ENCODE results near the gene RAC2. TPM values are rescaled to one million over a fixed set of nuclear protein-coding genes. Genes with fewer than 3 reads are reported as not detected.

RAC2 gene
- total and polyA plus RNA-seq, 9 of the 15 experiments (the other 6 are each of a cell fraction or from before 2014, with no cell fraction given) = 22.7 to 103 (median 43.3) TPM

GRCh38 chr22:37273846-37274225, 29.8 kb upstream of the RAC2 start (continued):
- no peak for TF ChIP-seq ATF3 (IDR thresholded peaks at IDR 0.05)
- TF ChIP-seq ATF3 (CRISPR knock-in tag; conservative IDR thresholded peaks at IDR 0.05) = no peak
- no peak for TF ChIP-seq RBM17 (IDR thresholded peaks at IDR 0.05; ENCODE audit: borderline replicate concordance, low read depth, low read length)
- TF ChIP-seq ZNF583 (CRISPR knock-in tag; IDR thresholded peaks at IDR 0.05) = no peak
- TF ChIP-seq ZBTB1 (CRISPR knock-in tag; IDR thresholded peaks at IDR 0.05; ENCODE audit: borderline replicate concordance, low read depth) = no peak
- TF ChIP-seq TOE1 (IDR thresholded peaks at IDR 0.05; ENCODE audit: borderline replicate concordance) = 0 out of 2 replicates have a peak, but pooled peaks have one; percentile 5
- TF ChIP-seq TOE1 (CRISPR knock-in tag; IDR thresholded peaks at IDR 0.05; ENCODE audit: borderline replicate concordance, low read depth) = no peak
- no peak for TF ChIP-seq PHTF2 (CRISPR knock-in tag; IDR thresholded peaks at IDR 0.05)
- TF ChIP-seq ADNP (tag; IDR thresholded peaks at IDR 0.05) = peak; percentile 1; the same call in 1 of the 2 replicates
- TF ChIP-seq ZNF408 (CRISPR knock-in tag; IDR thresholded peaks at IDR 0.05; ENCODE audit: low read depth) = no peak
- TF ChIP-seq MEF2D (tag; conservative IDR thresholded peaks at IDR 0.05; ENCODE audit: low read depth) = no peak
- no peak for TF ChIP-seq ATF1 (CRISPR knock-in tag; IDR thresholded peaks at IDR 0.05)
- 0 out of 2 replicates have a peak, but pooled peaks have one; percentile 7 for TF ChIP-seq ATF1 (tag; IDR thresholded peaks at IDR 0.05)
- TF ChIP-seq FOSL1 (tag; conservative IDR thresholded peaks at IDR 0.05) = 0 out of 2 replicates have a peak, but pooled peaks have one; percentile 10
- no peak for TF ChIP-seq MYC (IDR thresholded peaks at IDR 0.05; ENCODE audit: low read depth, low read length)
- no peak for TF ChIP-seq MYC (CRISPR knock-in tag; IDR thresholded peaks at IDR 0.05; ENCODE audit: borderline replicate concordance, low read depth)
- TF ChIP-seq CBFA2T3 (IDR thresholded peaks at IDR 0.05) = no peak
- no peak for TF ChIP-seq HDAC6 (IDR thresholded peaks at IDR 0.05; ENCODE audit: low read depth, low read length)
- TF ChIP-seq ZKSCAN8 (CRISPR knock-in tag; IDR thresholded peaks at IDR 0.05) = no peak
- 0 out of 2 replicates have a peak, but pooled peaks have one; percentile 2 for TF ChIP-seq C11orf30 (IDR thresholded peaks at IDR 0.05; ENCODE audit: low read depth)
- no peak for TF ChIP-seq MXI1 (IDR thresholded peaks at IDR 0.05; ENCODE audit: low read depth, low read length)
- no peak for TF ChIP-seq TAL1 (IDR thresholded peaks at IDR 0.05)
- TF ChIP-seq, protein P1, sequence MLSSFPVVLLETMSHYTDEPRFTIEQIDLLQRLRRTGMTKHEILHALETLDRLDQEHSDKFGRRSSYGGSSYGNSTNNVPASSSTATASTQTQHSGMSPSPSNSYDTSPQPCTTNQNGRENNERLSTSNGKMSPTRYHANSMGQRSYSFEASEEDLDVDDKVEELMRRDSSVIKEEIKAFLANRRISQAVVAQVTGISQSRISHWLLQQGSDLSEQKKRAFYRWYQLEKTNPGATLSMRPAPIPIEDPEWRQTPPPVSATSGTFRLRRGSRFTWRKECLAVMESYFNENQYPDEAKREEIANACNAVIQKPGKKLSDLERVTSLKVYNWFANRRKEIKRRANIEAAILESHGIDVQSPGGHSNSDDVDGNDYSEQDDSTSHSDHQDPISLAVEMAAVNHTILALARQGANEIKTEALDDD (IDR thresholded peaks at IDR 0.05) = no peak
- no peak for TF ChIP-seq SAFB2 (IDR thresholded peaks at IDR 0.05; ENCODE audit: borderline replicate concordance, low read depth, low read length, severe bottlenecking)

All from K562 (cell line).